Fibroblast of skin of right biceps (primary cell): ENCODE measurements around the gene CSK.

Experiments
- DNase-seq: peaks from one replicate; pipeline ENCODE4 v3.0.0-alpha.2; 2013

CSK gene

DNA sequence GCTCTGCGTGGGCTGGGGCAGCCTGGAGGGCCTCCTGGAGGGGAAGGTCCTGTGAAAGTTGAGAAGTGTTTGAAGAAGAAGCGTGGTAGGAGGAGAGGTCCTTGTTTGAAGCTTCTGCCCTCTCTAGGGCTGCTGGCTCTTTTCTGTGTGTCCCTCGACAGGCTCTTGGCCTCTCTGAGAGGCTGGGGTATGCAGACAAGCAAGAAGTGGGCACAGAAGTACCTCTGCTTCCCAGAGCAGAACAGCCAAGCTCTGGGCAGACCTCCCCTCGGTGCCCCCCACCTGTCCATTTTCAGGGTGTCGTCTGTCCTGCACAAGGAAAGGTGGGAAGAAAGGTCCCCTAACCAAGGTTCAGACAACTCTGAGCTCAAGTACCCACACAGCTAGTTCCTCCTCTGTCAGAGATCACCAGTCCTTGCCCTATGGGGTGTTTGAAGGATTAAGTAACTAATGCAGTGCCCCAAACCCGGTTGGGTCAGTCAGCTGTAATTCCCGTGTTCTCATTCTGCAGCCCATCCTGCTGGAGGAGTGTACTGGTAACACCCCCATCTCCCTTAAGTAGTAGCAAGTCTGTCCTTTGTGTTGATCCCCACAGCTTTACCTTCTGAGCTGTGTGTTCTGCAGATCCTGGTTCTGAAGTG, 6.3 kb downstream of the CSK start:
- no peak for DNase-seq

- no peak for DNase-seq
These were observed 6.8 kb downstream of the CSK start for GRCh38 chr15:74788683-74789151.

DNA sequence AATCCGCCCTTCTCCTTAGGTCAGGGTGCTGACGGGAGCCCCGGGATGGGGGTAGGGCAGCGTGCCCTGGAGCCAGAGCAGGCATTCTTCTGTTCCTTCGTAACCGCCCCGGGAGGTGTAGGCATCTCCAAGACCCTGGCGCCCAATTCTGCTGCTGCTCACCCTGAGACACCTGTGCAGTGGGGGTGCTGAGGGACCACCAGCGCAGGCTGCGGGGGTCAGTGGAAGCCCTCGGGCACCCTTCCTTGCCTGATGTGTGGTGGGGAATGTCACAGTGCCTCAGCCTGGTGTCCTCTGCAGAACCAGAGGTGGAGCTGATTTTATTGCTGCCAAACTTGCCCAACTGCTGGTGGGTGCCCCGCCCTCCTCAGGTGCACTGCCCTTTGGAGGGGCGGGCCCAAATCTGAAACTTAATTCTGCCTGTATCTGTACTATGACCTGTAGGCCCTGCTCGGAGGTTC, 7.3 kb downstream of the CSK start:
- no peak for DNase-seq

DNA sequence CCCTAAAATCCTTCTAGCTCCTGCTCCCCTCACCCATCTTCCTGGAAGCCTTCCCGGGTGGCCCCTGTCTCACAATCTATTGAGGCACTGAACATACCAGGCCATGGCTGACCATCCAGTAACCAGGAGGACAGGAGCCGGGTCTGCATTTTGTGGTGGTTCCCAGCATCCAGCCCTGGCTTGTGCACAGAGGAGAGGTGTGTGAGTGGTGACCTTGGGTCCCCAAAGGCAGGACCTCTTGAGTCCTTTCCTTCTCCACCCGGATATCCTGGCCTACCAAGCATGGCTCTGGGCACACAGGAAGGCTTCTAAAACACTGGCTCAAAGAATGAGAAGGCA, 7.8 kb downstream of the CSK start:
- no peak for DNase-seq

DNA sequence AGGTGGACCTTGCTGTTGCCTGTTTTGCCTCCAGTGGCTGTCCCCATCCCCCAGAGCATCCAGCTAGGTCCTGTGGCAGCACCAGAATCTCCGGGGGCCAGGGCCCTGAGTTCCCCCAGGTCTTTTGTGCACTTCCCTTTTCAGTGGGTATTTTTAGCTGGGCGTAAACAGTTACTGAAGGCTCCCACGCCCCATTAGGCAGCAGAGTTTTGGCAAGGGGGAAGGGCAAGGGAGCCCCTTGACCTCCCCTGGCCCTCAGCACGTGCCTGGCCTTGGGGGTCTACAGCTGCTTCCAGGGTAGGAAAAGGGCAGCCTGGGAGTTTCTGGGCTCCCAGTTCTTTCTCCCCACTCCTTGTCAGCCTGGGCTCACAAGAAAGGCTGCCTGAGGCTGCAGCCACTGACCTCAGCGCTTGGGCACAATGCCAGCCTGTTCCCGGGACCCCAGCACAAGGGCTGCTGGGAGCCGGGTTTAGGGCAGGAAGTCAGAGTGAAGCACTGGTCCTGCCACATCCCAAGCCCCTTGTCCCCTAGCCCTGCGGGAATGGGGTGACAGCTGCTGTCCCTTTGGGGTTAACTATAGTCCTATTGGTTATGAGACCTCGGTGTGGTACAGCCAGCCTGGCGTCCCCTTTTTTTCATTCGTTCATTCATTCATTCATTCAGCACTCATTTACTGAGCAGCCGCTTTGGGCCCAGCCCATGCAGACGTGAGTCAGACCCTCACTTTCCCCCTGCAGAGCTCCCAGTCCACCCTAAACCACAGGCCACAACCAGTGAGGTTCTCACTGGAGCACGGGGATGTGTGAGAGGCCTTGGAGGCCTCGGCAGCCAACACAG, 8.4 kb downstream of the CSK start:
- DNase-seq: peak; percentile 80

GRCh38 chr15:74791007-74791406, 9.1 kb downstream of the CSK start:
- DNase-seq: no peak

DNA sequence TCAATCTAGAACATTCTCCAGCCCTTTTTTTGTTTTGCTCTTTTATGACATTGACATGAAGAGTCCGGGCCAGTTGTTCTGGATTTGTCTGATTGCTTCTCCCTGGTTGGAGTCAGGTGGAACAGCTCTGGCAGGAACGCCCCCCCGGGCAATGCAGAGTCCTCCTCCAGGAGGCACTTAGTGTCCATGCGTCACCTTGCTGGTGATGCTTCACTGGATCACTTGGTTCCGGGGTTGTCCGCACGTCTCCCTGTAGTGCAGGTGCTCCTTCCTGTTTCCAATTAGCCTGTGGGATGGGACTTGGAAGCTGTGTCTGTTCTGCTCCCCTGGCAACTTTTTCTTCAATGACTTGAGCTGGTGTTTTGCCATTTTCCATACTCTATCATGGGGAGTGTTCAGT, 9.8 kb downstream of the CSK start:
- DNase-seq: no peak

GRCh38 chr15:74792227-74793016, 10.5 kb downstream of the CSK start:
- DNase-seq: no peak

DNA sequence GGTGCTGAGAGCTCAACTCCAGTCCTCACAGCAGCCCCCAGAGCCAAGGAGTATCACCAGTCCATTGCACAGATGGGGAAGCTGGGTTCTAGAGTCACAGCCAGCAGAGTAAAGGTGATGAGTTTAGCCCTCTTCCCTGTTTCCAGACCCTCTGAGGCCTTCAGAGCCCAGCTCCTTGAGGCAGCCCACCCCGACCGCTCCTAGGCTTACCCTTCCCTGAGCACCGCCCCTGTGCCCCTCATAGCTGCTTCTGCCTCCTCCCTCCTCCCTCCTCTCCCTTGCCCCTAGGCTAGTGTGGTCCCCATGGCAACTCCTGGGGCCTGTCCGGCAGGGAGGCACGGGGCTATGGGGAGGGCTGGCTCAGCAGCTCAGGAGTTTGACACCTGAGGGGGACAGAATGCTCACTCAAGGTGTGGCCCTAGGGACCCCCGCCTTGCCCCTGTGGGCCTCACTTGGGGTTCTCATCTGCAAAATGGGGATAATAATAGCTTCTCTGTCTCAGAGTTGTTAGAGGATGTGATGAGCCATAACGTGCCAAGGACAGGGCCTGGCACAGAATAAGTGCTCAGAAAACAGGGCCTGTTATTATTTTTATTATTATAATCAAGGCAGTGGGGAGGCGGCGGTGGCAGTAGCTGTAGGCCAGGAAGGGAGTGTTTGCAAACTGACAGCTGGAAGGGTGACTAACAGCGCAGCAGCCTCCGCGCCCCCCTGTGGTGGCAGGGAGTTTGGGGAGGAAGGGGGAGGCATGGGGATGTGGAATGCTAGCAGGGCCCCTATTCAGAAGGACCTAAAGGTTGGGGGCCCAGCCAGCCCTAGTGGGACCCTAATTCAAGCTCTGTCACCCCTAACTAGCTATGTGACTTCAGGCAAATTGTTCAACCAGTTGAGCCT, 11.5 kb downstream of the CSK start:
- no peak for DNase-seq

DNA sequence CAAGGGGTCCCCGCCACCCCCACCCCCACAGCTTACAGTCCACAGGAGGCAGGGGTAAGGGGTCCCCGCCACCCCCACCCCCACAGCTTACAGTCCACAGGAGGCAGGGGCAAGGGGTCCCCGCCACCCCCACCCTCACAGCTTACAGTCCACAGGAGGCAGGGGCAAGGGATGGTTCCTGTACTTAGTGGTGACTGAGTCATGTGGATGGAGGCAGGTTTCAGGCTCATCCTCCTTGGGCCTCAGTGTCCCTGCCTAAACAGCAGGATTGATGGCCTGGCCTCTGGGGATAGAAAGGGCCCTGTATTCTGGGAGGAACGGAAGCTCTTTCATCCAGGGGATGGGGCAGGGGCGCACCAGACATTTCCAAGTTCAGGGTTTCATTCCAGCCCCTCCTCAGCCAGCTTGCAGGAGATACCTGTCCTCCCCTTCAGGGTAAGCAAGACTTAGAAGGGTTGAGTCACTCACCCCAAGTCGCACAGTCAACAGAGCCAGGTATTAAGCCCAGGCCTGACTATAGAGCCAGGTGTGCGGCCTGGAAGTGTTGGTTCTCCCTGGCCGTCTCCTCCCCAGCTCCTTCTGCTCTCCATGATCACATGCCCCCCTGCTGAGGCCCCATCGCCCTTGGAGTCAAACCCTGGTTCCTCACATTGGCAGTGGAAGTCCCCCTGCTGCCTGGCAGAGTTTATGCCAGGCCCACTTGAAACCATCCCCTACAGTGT, 12.5 kb downstream of the CSK start:
- no peak for DNase-seq

DNA sequence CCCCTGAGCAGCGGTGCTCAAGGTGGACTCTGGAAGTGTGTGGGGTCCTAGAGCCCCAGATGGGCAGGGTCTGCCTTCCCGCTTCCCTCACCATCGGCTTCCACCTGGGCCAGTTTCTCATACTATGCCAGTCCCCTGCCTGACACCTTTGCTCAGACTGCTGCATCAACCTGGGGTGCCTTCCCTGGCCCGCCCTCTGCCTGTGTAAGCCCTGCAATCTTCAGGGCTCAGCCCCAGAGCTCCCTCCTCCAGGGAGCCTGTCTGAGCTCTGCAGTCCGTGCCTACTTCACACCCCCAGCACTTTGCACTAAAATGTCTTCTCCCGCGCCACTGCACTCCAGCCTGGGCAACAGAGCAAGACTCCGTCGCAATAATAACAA, 13.1 kb downstream of the CSK start:
- DNase-seq: no peak

GRCh38 chr15:74795966-74796625, 14.2 kb downstream of the CSK start:
- DNase-seq: no peak

DNA sequence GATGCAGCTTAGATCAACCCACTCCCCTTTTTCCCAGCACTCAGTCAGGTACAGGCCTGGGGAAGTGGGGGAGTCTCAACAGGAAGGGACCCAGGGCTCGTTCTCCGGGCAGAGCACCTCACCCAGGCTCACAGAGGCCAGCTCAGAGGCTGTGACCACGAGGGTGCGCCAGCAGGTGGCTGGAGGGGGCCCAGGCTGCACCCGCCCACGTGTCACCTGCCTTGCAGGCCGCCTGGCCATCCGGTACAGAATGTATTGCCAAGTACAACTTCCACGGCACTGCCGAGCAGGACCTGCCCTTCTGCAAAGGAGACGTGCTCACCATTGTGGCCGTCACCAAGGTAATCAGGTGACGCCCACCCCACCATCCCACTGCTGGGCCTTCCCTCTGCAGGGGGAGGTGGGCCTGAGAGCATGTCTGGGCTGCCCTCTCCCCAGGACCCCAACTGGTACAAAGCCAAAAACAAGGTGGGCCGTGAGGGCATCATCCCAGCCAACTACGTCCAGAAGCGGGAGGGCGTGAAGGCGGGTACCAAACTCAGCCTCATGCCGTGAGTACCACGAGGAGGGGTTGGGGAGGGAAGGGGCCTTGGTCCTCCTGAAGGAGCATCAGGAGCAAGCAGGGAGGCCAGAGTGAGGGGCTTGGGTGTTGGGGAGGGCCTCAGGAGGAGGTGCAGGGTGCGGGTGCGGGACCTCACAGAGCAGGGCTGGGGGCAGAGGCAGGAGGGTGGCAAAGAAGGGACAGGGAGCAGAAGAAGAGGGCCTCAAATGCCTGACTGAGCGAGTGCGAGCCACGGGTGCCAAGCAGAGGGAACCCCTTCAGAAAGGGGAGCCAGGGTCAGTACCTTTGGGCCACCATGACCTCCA, 16.7 kb downstream of the CSK start:
- no peak for DNase-seq

- no peak for DNase-seq
These were observed 17.5 kb downstream of the CSK start for GRCh38 chr15:74799255-74799855.

- DNase-seq: peak; percentile 50
These were observed 18.1 kb downstream of the CSK start for GRCh38 chr15:74799856-74800558.

DNA sequence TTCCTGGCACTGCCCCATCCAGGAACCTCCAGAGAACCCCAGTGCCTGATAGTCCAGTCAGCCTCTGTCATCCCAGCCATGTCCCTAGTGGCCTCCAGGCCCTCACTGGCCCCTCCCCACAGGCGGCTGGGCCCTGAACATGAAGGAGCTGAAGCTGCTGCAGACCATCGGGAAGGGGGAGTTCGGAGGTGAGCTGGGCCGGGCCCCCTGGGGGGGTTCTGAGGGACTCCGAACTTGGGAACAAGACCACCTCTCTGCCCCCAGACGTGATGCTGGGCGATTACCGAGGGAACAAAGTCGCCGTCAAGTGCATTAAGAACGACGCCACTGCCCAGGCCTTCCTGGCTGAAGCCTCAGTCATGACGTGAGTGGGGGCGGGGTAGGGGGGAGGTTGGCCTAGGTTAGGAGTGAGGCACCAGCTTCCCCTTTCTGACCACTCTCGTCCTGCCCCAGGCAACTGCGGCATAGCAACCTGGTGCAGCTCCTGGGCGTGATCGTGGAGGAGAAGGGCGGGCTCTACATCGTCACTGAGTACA, 18.7 kb downstream of the CSK start:
- DNase-seq: no peak

DNA sequence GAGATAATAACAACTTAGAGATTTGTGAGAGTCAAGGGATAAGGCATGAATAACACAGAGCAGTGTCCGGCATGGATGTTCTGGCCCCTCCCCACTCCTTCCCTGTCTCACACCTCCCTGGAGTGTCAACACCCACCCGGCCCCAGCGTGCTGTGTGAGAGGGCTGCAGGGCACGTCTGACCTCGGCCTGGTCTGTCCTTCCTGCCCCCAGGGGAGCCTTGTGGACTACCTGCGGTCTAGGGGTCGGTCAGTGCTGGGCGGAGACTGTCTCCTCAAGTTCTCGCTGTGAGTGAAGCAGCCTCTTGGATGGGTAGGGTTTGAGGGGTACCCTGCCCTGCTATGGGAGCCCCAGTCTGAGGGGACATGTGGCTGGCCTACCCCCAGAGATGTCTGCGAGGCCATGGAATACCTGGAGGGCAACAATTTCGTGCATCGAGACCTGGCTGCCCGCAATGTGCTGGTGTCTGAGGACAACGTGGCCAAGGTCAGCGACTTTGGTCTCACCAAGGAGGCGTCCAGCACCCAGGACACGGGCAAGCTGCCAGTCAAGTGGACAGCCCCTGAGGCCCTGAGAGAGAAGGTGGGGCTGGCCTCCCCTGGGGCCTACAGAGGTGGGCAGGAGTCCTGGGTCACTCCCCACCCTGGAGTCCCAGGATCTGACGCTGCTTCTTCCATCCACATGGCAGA, 19.6 kb downstream of the CSK start:
- DNase-seq: no peak

DNA sequence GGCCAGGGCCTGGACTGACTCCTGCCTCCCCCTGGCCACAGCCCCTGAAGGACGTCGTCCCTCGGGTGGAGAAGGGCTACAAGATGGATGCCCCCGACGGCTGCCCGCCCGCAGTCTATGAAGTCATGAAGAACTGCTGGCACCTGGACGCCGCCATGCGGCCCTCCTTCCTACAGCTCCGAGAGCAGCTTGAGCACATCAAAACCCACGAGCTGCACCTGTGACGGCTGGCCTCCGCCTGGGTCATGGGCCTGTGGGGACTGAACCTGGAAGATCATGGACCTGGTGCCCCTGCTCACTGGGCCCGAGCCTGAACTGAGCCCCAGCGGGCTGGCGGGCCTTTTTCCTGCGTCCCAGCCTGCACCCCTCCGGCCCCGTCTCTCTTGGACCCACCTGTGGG, 20.4 kb downstream of the CSK start:
- DNase-seq: no peak
